Activated CD8-positive, alpha-beta memory T cell treated with anti-CD3 and anti-CD28 coated beads for 4 hours (primary cell): ENCODE measurements around the gene LMX1A.

Source experiments
- DNase-seq, 2 donors: peaks; one replicate each; pipeline ENCODE4 v3.0.0-alpha.2; 2020; ENCODE audit warnings: low read depth in 2 of 2

The LMX1A gene

DNA sequence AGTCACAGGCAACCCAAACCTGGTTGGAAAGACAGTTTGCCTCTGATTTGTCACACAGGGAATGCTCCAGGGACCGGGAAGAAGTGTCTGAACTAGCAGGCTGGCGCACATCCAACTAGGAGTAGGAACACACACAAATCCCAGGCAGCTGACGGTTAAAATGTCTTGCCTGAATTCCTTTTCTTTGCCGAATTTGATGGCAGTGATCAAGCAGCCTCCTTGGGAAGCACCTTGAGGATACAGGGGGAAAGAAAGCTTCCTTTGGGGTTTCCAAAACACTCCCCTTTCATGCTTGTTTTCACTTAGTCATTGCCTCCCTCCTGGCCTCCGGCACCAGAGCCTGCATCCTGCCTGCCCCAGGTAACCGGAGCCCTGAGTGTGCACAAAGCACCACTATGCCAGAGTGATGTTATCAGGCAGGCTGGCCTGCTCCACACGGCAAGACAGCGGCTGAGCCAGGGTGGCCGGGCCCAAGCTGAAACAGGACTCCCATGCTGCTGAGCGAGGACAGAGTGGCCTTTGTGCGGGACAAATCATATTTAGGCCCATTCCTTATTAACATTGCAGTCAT, 193.8 kb downstream of the LMX1A start:
- no peak for DNase-seq

DNA sequence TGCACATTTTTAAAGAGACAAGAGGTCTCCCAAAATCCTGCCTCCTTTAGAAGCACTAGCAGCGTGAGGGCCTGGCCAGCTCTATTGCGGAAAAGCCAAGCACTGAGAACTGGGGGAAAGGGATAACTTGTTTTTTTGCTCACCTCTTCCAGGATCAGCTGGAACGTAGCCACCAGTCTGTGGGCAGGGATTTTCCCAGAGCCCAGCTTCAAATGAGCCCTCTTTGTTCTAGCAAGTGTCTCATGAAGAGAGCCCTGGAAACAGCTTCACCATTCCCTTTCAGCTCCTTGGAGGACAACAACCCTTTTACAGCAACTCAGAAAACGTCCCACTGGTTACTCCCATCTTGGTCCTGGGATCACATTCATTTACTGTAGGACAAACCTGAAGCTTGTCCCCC, 195.4 kb downstream of the LMX1A start:
- DNase-seq, result no peak

DNA sequence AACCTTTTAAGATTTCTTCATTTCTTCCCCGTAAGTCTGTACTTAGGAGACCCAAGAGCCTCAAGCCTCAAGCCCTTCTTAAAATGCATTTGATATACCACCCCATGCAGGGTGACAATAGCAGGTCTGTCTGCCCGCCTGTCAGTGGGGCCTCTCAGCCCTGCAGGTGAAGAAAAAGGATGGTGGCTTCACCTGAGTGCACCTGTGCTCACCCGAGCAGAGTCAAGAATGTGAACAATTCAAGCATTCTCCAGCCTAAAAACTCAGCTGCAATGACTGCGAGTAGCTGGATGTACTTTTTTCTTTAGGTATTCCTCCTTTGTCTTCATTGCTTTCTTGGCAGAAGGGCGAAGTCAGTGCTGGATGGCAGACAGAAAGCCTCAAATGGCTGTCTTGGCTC, 203.3 kb downstream of the LMX1A start:
- DNase-seq, result no peak

DNA sequence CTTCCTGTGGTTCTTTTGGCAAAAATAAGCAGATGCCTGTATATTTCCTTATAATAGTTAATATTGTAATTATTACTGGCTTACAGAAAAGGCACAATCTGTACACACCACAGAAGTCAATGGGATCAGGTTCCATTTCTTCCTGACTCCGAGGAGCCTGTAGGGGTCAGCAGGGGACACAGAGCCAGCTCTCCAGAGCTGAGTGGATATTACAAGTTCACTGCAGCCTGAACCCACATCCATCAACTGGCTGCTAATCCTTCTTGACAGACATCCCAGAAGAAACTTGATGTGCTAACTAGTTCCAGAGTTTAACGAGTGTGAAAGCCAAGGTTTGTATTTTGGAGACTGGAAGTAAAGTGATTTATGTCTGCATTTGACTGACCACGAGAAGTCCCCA, 203.8 kb downstream of the LMX1A start:
- no peak for DNase-seq

DNA sequence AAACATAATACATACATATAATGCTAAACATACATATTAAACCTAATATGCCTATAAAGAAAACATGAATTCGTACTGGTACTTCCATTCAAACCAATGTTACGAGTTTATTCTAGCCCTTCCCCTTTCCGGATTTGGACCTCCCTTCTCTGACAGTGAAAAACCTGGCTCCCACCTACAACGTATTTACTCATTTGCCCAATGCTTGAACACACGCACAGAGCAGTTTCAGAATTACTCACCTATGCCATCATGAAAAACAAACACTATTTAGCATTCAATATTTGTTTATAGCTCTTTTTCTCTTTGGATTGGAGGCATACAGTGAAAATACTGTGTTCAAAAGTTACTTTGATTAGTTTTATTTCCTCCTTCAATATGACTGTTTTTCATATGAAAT, 204.4 kb downstream of the LMX1A start:
- no peak for DNase-seq
